GM10266 (cell line): ENCODE measurements around the gene MEGF6.

Source experiments
- DNase-seq: peaks from one replicate; pipeline ENCODE4 v3.0.0; 2012; ENCODE audit errors: extremely low spot score
- CTCF ChIP-seq: IDR thresholded peaks from 2 replicates; pipeline ENCODE4 v1.5.1; 2012; ENCODE audit warnings: mild to moderate bottlenecking, low read depth; ENCODE audit not compliant: control insufficient read depth, insufficient read depth; ENCODE audit errors: missing control alignments

Gene MEGF6

GRCh38 chr1:3552751-3553150, 58.6 kb downstream of the MEGF6 start:
- no peak for DNase-seq
- no peak for TF ChIP-seq CTCF

- no peak for DNase-seq
- no peak for TF ChIP-seq CTCF
These were observed 59.1 kb downstream of the MEGF6 start for GRCh38 chr1:3552176-3552575.

GRCh38 chr1:3551711-3552110, 59.6 kb downstream of the MEGF6 start:
- DNase-seq: no peak
- no peak for TF ChIP-seq CTCF

- DNase-seq: no peak
- no peak for TF ChIP-seq CTCF
These were observed 60.0 kb downstream of the MEGF6 start for GRCh38 chr1:3551290-3551678.

GRCh38 chr1:3550511-3551289, 60.6 kb downstream of the MEGF6 start:
- no peak for TF ChIP-seq CTCF
- DNase-seq: no peak

- DNase-seq: no peak
- no peak for TF ChIP-seq CTCF
These were observed 62.4 kb downstream of the MEGF6 start for GRCh38 chr1:3548895-3549294.

GRCh38 chr1:3548156-3548893, 63.0 kb downstream of the MEGF6 start:
- TF ChIP-seq CTCF: no peak
- DNase-seq: no peak
